Stimulated activated effector memory CD8-positive, alpha-beta T cell treated with anti-CD3 and anti-CD28 coated beads, Interleukin-12 subunit alpha, Interleukin-12 subunit beta, amount 100 ng/mL, for 72 hours (primary cell): Measurements from ENCODE around the gene ODAD4.
A peak's percentile ranks its signal among the peaks of the same experiment; 100 is the strongest.
"Not testable (repeated sequence)": the region's sequence is repeated elsewhere in the genome, so short reads cannot be mapped to it uniquely, and the experiment has no call there.

ENCODE experiments used
- ATAC-seq: fragments of 150-1000 bp; cut with Tn5 transposase; 2 replicates; pipeline ENCODE4 v1.10.0; 2021
- DNase-seq, 2 donors: peaks; one replicate each; pipeline ENCODE4 v3.0.0; 2021 to 2022; ENCODE audit warnings: low spot score in 2 of 2
- H3K27ac Mint-ChIP-seq: one replicate; pipeline ENCODE4 v1.8.0; 2022; ENCODE audit warnings: mild to moderate bottlenecking, mixed read lengths
- H3K36me3 Mint-ChIP-seq: one replicate; pipeline ENCODE4 v1.8.0; 2022; ENCODE audit warnings: mild to moderate bottlenecking, mixed read lengths
- H3K4me1 Mint-ChIP-seq: one replicate; pipeline ENCODE4 v1.8.0; 2022; ENCODE audit warnings: mixed read lengths
- H3K4me3 Mint-ChIP-seq: one replicate; pipeline ENCODE4 v1.8.0; 2022; ENCODE audit warnings: mild to moderate bottlenecking, mixed read lengths
- H3K9me3 Mint-ChIP-seq: one replicate; pipeline ENCODE4 v1.8.0; 2022; ENCODE audit warnings: mixed read lengths

ODAD4 gene

GRCh38 chr17:41920580-41920955, 9.8 kb upstream of the ODAD4 start:
- ATAC-seq (no peak), DNase-seq (no peak)
- H3K36me3 Mint-ChIP-seq, result peaks cover 13% of the 10 kb centered on the region
- peak overlapping the region; percentile 91 for H3K4me3 Mint-ChIP-seq
- H3K9me3 Mint-ChIP-seq, result no peaks in the 10 kb centered on the region
- no peak overlapping the region for H3K27ac Mint-ChIP-seq
- peaks cover 16% of the 10 kb centered on the region for H3K4me1 Mint-ChIP-seq

- Mint-ChIP-seq H3K36me3 (peaks cover 10% of the 10 kb centered on the region), H3K27ac (no peak overlapping the region), H3K4me3 (no peak overlapping the region), H3K9me3 (no peaks in the 10 kb centered on the region), H3K4me1 (peaks cover 24% of the 10 kb centered on the region)
- no peak for ATAC-seq
- DNase-seq, result no peak
These were observed 4.3 kb upstream of the ODAD4 start for GRCh38 chr17:41925991-41926590.

- peak overlapping the region; percentile 94 for H3K27ac Mint-ChIP-seq
- H3K9me3 Mint-ChIP-seq, result no peaks in the 10 kb centered on the region
- H3K4me1 Mint-ChIP-seq, result peaks cover 34% of the 10 kb centered on the region
- H3K36me3 Mint-ChIP-seq, result peaks cover 10% of the 10 kb centered on the region
- DNase-seq (no peak), ATAC-seq (no peak)
- H3K4me3 Mint-ChIP-seq, result peak overlapping the region; percentile 91
These were observed 1.6 kb upstream of the ODAD4 start for GRCh38 chr17:41928693-41929251.

GRCh38 chr17:41930833-41931156, 378 bp downstream of the ODAD4 start:
- Mint-ChIP-seq H3K4me1 (peaks cover 34% of the 10 kb centered on the region), H3K4me3 (peak overlapping the region; percentile 91), H3K27ac (peak overlapping the region; percentile 94)
- not testable (repeated sequence) for H3K36me3 Mint-ChIP-seq, DNase-seq, H3K9me3 Mint-ChIP-seq
- ATAC-seq, result peak; percentile 68

GRCh38 chr17:41931715-41932114, 1.3 kb downstream of the ODAD4 start:
- not testable (repeated sequence) for H3K9me3 Mint-ChIP-seq, DNase-seq, H3K36me3 Mint-ChIP-seq, H3K27ac Mint-ChIP-seq, ATAC-seq
- Mint-ChIP-seq H3K4me1 (peaks cover 34% of the 10 kb centered on the region), H3K4me3 (peak overlapping the region; percentile 91)

GRCh38 chr17:41932816-41933389, 2.5 kb downstream of the ODAD4 start:
- Mint-ChIP-seq H3K27ac (no peak overlapping the region), H3K36me3 (peaks cover 10% of the 10 kb centered on the region), H3K4me1 (peaks cover 34% of the 10 kb centered on the region), H3K9me3 (no peaks in the 10 kb centered on the region), H3K4me3 (no peak overlapping the region)
- no peak for DNase-seq
- ATAC-seq, result no peak

GRCh38 chr17:41935641-41936040, 5.2 kb downstream of the ODAD4 start:
- Mint-ChIP-seq H3K4me1 (peaks cover 14% of the 10 kb centered on the region), H3K9me3 (no peaks in the 10 kb centered on the region), H3K4me3 (no peak overlapping the region), H3K27ac (no peak overlapping the region), H3K36me3 (peaks cover 3% of the 10 kb centered on the region)
- ATAC-seq (no peak), DNase-seq (no peak)

- no peak for ATAC-seq
- no peaks in the 10 kb centered on the region for H3K4me1 Mint-ChIP-seq
- no peak for DNase-seq
- no peak overlapping the region for H3K4me3 Mint-ChIP-seq
- H3K27ac Mint-ChIP-seq, result no peak overlapping the region
- H3K9me3 Mint-ChIP-seq, result no peaks in the 10 kb centered on the region
- H3K36me3 Mint-ChIP-seq, result no peaks in the 10 kb centered on the region
These were observed 7.8 kb downstream of the ODAD4 start for GRCh38 chr17:41937970-41938954.

GRCh38 chr17:41939044-41939692, 8.8 kb downstream of the ODAD4 start:
- no peaks in the 10 kb centered on the region for H3K4me1 Mint-ChIP-seq

GRCh38 chr17:41939693-41940090, 9.3 kb downstream of the ODAD4 start:
- Mint-ChIP-seq H3K36me3 (no peaks in the 10 kb centered on the region), H3K27ac (no peak overlapping the region), H3K4me1 (no peaks in the 10 kb centered on the region), H3K4me3 (no peak overlapping the region), H3K9me3 (no peaks in the 10 kb centered on the region)
- DNase-seq (no peak), ATAC-seq (no peak)

More at GRCh38 chr17:41939044-41939692, 8.8 kb downstream of the ODAD4 start:
- Mint-ChIP-seq H3K9me3 (no peaks in the 10 kb centered on the region), H3K27ac (no peak overlapping the region), H3K4me3 (no peak overlapping the region), H3K36me3 (no peaks in the 10 kb centered on the region)
- DNase-seq, result no peak
- no peak for ATAC-seq

- no peaks in the 10 kb centered on the region for H3K4me1 Mint-ChIP-seq
- H3K27ac Mint-ChIP-seq, result no peak overlapping the region
- DNase-seq (no peak), ATAC-seq (no peak)
- no peak overlapping the region for H3K4me3 Mint-ChIP-seq
- no peaks in the 10 kb centered on the region for H3K36me3 Mint-ChIP-seq
- H3K9me3 Mint-ChIP-seq, result no peaks in the 10 kb centered on the region
These were observed 10.8 kb downstream of the ODAD4 start for GRCh38 chr17:41941168-41941567.

- Mint-ChIP-seq H3K27ac (no peak overlapping the region), H3K9me3 (no peaks in the 10 kb centered on the region), H3K4me3 (no peak overlapping the region), H3K36me3 (no peaks in the 10 kb centered on the region), H3K4me1 (no peaks in the 10 kb centered on the region)
- no peak for ATAC-seq
- DNase-seq, result no peak
These were observed 12.4 kb downstream of the ODAD4 start for GRCh38 chr17:41942626-41943373.

- Mint-ChIP-seq H3K4me3 (no peak overlapping the region), H3K4me1 (no peaks in the 10 kb centered on the region), H3K27ac (no peak overlapping the region), H3K9me3 (no peaks in the 10 kb centered on the region), H3K36me3 (no peaks in the 10 kb centered on the region)
- ATAC-seq, result no peak
- DNase-seq, result no peak
These were observed 13.1 kb downstream of the ODAD4 start for GRCh38 chr17:41943492-41943891.

GRCh38 chr17:41944943-41945342, 14.5 kb downstream of the ODAD4 start:
- H3K4me1 Mint-ChIP-seq, result no peaks in the 10 kb centered on the region
- H3K27ac Mint-ChIP-seq, result no peak overlapping the region
- no peak for ATAC-seq
- H3K4me3 Mint-ChIP-seq, result no peak overlapping the region
- DNase-seq, result no peak
- H3K36me3 Mint-ChIP-seq, result no peaks in the 10 kb centered on the region
- H3K9me3 Mint-ChIP-seq, result no peaks in the 10 kb centered on the region
